Stimulated activated naive CD8-positive, alpha-beta T cell treated with anti-CD3 and anti-CD28 coated beads, Interleukin-15, Interleukin-2, amounts not matched to agents 100 ng/mL and 50 ng/mL, for 24 hours (primary cell): ENCODE data around the gene MAP3K2.

Experiments used
- H3K27ac Mint-ChIP-seq: one replicate; pipeline ENCODE4 v1.8.0; 2021; ENCODE audit warnings: mild to moderate bottlenecking, mixed read lengths
- H3K27me3 Mint-ChIP-seq: one replicate; pipeline ENCODE4 v1.8.0; 2021; ENCODE audit warnings: mixed read lengths
- H3K36me3 Mint-ChIP-seq: one replicate; pipeline ENCODE4 v1.8.0; 2021; ENCODE audit warnings: low read depth, mixed read lengths
- H3K4me1 Mint-ChIP-seq: one replicate; pipeline ENCODE4 v1.8.0; 2021; ENCODE audit warnings: low read depth, mixed read lengths
- H3K4me3 Mint-ChIP-seq: one replicate; pipeline ENCODE4 v1.8.0; 2021; ENCODE audit warnings: mild to moderate bottlenecking, mixed read lengths
- H3K9me3 Mint-ChIP-seq: one replicate; pipeline ENCODE4 v1.8.0; 2021; ENCODE audit warnings: mixed read lengths

MAP3K2 gene

GRCh38 chr2:127404466-127405254, 16.9 kb upstream of the MAP3K2 start:
- no peaks in the 10 kb centered on the region for H3K9me3 Mint-ChIP-seq
- no peak overlapping the region for H3K27ac Mint-ChIP-seq
- H3K36me3 Mint-ChIP-seq = no peaks in the 10 kb centered on the region
- peaks cover 38% of the 10 kb centered on the region for H3K4me1 Mint-ChIP-seq
- H3K4me3 Mint-ChIP-seq = no peak overlapping the region
- H3K27me3 Mint-ChIP-seq = peaks cover 9% of the 10 kb centered on the region

- H3K4me3 Mint-ChIP-seq = no peak overlapping the region
- H3K9me3 Mint-ChIP-seq = no peaks in the 10 kb centered on the region
- H3K27ac Mint-ChIP-seq = no peak overlapping the region
- peaks cover 9% of the 10 kb centered on the region for H3K27me3 Mint-ChIP-seq
- peaks cover 35% of the 10 kb centered on the region for H3K4me1 Mint-ChIP-seq
- no peaks in the 10 kb centered on the region for H3K36me3 Mint-ChIP-seq
Observed at GRCh38 chr2:127403460-127403859, 15.7 kb upstream of the MAP3K2 start.

GRCh38 chr2:127401757-127402695, 14.3 kb upstream of the MAP3K2 start:
- Mint-ChIP-seq H3K4me3 (no peak overlapping the region), H3K27me3 (peaks cover 9% of the 10 kb centered on the region), H3K27ac (no peak overlapping the region), H3K4me1 (peaks cover 35% of the 10 kb centered on the region), H3K9me3 (no peaks in the 10 kb centered on the region), H3K36me3 (no peaks in the 10 kb centered on the region)

- Mint-ChIP-seq H3K4me3 (no peak overlapping the region), H3K27me3 (peaks cover 9% of the 10 kb centered on the region), H3K9me3 (no peaks in the 10 kb centered on the region)
Observed at GRCh38 chr2:127400897-127401756, 13.4 kb upstream of the MAP3K2 start.

GRCh38 chr2:127400533-127400896, 12.7 kb upstream of the MAP3K2 start:
- Mint-ChIP-seq H3K27ac (no peak overlapping the region), H3K27me3 (peaks cover 9% of the 10 kb centered on the region), H3K4me1 (peaks cover 34% of the 10 kb centered on the region), H3K4me3 (no peak overlapping the region), H3K9me3 (no peaks in the 10 kb centered on the region), H3K36me3 (no peaks in the 10 kb centered on the region)

More at GRCh38 chr2:127400897-127401756, 13.4 kb upstream of the MAP3K2 start:
- Mint-ChIP-seq H3K27ac (no peak overlapping the region), H3K4me1 (peaks cover 34% of the 10 kb centered on the region), H3K36me3 (no peaks in the 10 kb centered on the region)

GRCh38 chr2:127398239-127398590, 10.4 kb upstream of the MAP3K2 start:
- Mint-ChIP-seq H3K27ac (no peak overlapping the region), H3K27me3 (no peaks in the 10 kb centered on the region), H3K9me3 (no peaks in the 10 kb centered on the region), H3K4me1 (peaks cover 38% of the 10 kb centered on the region), H3K36me3 (peaks cover 6% of the 10 kb centered on the region), H3K4me3 (no peak overlapping the region)

- no peaks in the 10 kb centered on the region for H3K27me3 Mint-ChIP-seq
- H3K4me3 Mint-ChIP-seq = no peak overlapping the region
- no peak overlapping the region for H3K27ac Mint-ChIP-seq
Observed at GRCh38 chr2:127397568-127398238, 9.9 kb upstream of the MAP3K2 start.

GRCh38 chr2:127394492-127394891, 6.7 kb upstream of the MAP3K2 start:
- Mint-ChIP-seq H3K27ac (no peak overlapping the region), H3K4me1 (peaks cover 46% of the 10 kb centered on the region), H3K27me3 (no peaks in the 10 kb centered on the region), H3K4me3 (no peak overlapping the region), H3K36me3 (peaks cover 6% of the 10 kb centered on the region), H3K9me3 (no peaks in the 10 kb centered on the region)

More at GRCh38 chr2:127397568-127398238, 9.9 kb upstream of the MAP3K2 start:
- H3K9me3 Mint-ChIP-seq = no peaks in the 10 kb centered on the region
- H3K36me3 Mint-ChIP-seq = peaks cover 6% of the 10 kb centered on the region
- H3K4me1 Mint-ChIP-seq = peaks cover 38% of the 10 kb centered on the region

GRCh38 chr2:127392828-127393578, 5.2 kb upstream of the MAP3K2 start:
- Mint-ChIP-seq H3K4me3 (no peak overlapping the region), H3K36me3 (peaks cover 6% of the 10 kb centered on the region), H3K27me3 (no peaks in the 10 kb centered on the region), H3K4me1 (peaks cover 52% of the 10 kb centered on the region), H3K9me3 (no peaks in the 10 kb centered on the region), H3K27ac (peak overlapping the region; percentile 53)

- no peaks in the 10 kb centered on the region for H3K27me3 Mint-ChIP-seq
- peaks cover 6% of the 10 kb centered on the region for H3K36me3 Mint-ChIP-seq
- peak overlapping the region; percentile 53 for H3K27ac Mint-ChIP-seq
- H3K4me3 Mint-ChIP-seq = no peak overlapping the region
- no peaks in the 10 kb centered on the region for H3K9me3 Mint-ChIP-seq
- peaks cover 51% of the 10 kb centered on the region for H3K4me1 Mint-ChIP-seq
Observed at GRCh38 chr2:127392133-127392827, 4.5 kb upstream of the MAP3K2 start.

- H3K36me3 Mint-ChIP-seq = peaks cover 9% of the 10 kb centered on the region
- H3K27me3 Mint-ChIP-seq = no peaks in the 10 kb centered on the region
- H3K27ac Mint-ChIP-seq = peak overlapping the region; percentile 82
- H3K4me1 Mint-ChIP-seq = peaks cover 73% of the 10 kb centered on the region
- peak overlapping the region; percentile 14 for H3K4me3 Mint-ChIP-seq
- H3K9me3 Mint-ChIP-seq = no peaks in the 10 kb centered on the region
Observed at GRCh38 chr2:127389778-127390435, 2.1 kb upstream of the MAP3K2 start.

- Mint-ChIP-seq H3K27me3 (no peaks in the 10 kb centered on the region), H3K4me1 (peaks cover 82% of the 10 kb centered on the region), H3K36me3 (peaks cover 11% of the 10 kb centered on the region), H3K27ac (peak overlapping the region; percentile 96), H3K9me3 (no peaks in the 10 kb centered on the region), H3K4me3 (peak overlapping the region; percentile 84)
Observed at GRCh38 chr2:127388423-127389164, 819 bp upstream of the MAP3K2 start.
